SH-SY5Y (cell line): Measurements from ENCODE around the gene PRMT7.

Experiments used
- GATA2 ChIP-seq: IDR thresholded peaks from 2 replicates; pipeline ENCODE4 v1.6.1; 2011; ENCODE audit warnings: mild to moderate bottlenecking, low read depth, low read length
- GATA3 ChIP-seq: IDR thresholded peaks from 2 replicates; pipeline ENCODE4 v1.6.1; 2011; ENCODE audit warnings: low read depth, mild to moderate bottlenecking, low read length, moderate library complexity

DNA sequence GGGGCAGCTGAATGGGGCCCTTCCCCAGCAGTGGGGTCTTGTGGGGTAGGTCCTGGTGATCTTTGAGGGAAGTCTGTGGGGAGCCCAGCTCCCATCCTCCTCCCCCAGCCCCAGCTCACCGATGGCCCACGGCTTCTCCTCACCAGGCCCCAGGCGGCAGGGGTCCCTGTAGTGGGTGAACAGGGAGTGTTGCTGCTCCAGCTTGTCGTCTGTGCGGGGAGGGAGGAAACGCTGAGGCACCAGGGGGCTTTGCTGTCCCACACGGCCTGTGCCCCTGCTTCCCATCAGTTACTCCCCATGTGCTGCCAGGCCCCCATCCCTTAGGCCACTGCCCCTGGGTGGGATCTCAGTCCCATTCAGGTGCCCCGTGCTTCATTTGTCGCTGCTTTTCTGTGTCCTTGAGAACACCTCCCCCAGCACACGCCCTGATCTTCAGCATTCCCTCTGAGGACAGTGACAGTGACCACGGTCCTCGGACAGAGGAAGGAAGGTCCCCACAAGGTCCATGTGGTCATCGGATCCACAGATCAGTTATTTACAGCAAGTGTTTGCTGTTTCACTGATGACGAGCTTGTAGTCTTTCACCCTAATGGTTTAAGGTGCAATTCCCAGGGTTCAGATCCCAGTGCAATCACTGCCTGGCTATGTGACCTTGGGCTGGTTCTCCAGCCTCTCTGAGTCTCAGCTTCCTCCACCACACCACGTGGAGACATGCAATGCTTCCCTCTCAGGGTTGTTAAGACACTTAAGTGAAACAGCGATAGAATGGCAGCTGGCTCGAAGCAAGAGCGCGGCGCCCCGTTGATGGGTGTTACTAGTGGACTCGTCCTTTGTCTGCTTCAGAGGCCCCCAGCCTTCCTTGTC is 53.1 kb downstream of the PRMT7 start:
- no peak for TF ChIP-seq GATA2
- no peak for TF ChIP-seq GATA3
